Activated CD4-positive, alpha-beta T cell treated with anti-CD3 and anti-CD28 coated beads, Interleukin-2, amount 10 ng/mL, durations not matched to agents 24 days and 14 days (primary cell): ENCODE data around the gene SPINT1. TPM values are rescaled to one million over a fixed set of nuclear protein-coding genes. Genes with fewer than 3 reads are reported as not detected.

ENCODE experiments used
- DNase-seq: peaks from one replicate; pipeline ENCODE4 v3.0.0; 2022
- H3K27ac Mint-ChIP-seq: one replicate; pipeline ENCODE4 v1.8.0; 2022; ENCODE audit warnings: mild to moderate bottlenecking, mixed read lengths
- H3K27me3 Mint-ChIP-seq: one replicate; pipeline ENCODE4 v1.8.0; 2022; ENCODE audit warnings: mixed read lengths
- H3K36me3 Mint-ChIP-seq: one replicate; pipeline ENCODE4 v1.8.0; 2022; ENCODE audit warnings: low read depth, mild to moderate bottlenecking, mixed read lengths
- H3K4me1 Mint-ChIP-seq: one replicate; pipeline ENCODE4 v1.8.0; 2021; ENCODE audit warnings: mixed read lengths
- H3K4me3 Mint-ChIP-seq: one replicate; pipeline ENCODE4 v1.8.0; 2022; ENCODE audit warnings: mild to moderate bottlenecking, moderate library complexity, mixed read lengths
- H3K9me3 Mint-ChIP-seq: one replicate; pipeline ENCODE4 v1.8.0; 2021; ENCODE audit warnings: mixed read lengths
- intact Hi-C: fragments of 100-400 bp; cut with micrococcal nuclease; formaldehyde crosslinking; loops from one replicate; pipeline ENCODE4 v1.15.1; 2023
- total RNA-seq: library from RNA; stranded (reverse); gene quantifications from 2 replicates; pipeline ENCODE4 v1.2.3, GENCODE V29; 2022

The SPINT1 gene
- total RNA-seq, 1 donor from 2014 or later = 12.9 TPM

- Mint-ChIP-seq H3K9me3 (no peaks in the 10 kb centered on the region), H3K27me3 (no peaks in the 10 kb centered on the region), H3K27ac (no peak overlapping the region), H3K4me1 (no peaks in the 10 kb centered on the region), H3K4me3 (no peak overlapping the region), H3K36me3 (peaks cover 10% of the 10 kb centered on the region)
- intact Hi-C loops = no loop called here
- no peak for DNase-seq
Measured at GRCh38 chr15:40819048-40819447, 24.8 kb upstream of the SPINT1 start.

- no peak overlapping the region for H3K4me3 Mint-ChIP-seq
- H3K9me3 Mint-ChIP-seq = no peaks in the 10 kb centered on the region
- intact Hi-C loops = no loop called here
- no peaks in the 10 kb centered on the region for H3K36me3 Mint-ChIP-seq
- no peaks in the 10 kb centered on the region for H3K4me1 Mint-ChIP-seq
- peaks cover 1% of the 10 kb centered on the region for H3K27me3 Mint-ChIP-seq
- no peak for DNase-seq
- H3K27ac Mint-ChIP-seq = no peak overlapping the region
Measured at GRCh38 chr15:40821195-40821594, 22.7 kb upstream of the SPINT1 start.

- no peaks in the 10 kb centered on the region for H3K4me1 Mint-ChIP-seq
- intact Hi-C loops = no loop called here
- H3K4me3 Mint-ChIP-seq = no peak overlapping the region
- no peaks in the 10 kb centered on the region for H3K36me3 Mint-ChIP-seq
- peaks cover 3% of the 10 kb centered on the region for H3K27me3 Mint-ChIP-seq
- DNase-seq = no peak
- no peak overlapping the region for H3K27ac Mint-ChIP-seq
- H3K9me3 Mint-ChIP-seq = no peaks in the 10 kb centered on the region
Measured at GRCh38 chr15:40823572-40824343, 20.1 kb upstream of the SPINT1 start.

GRCh38 chr15:40825661-40826422 lies 18.0 kb upstream of the SPINT1 start:
- DNase-seq = no peak
- Mint-ChIP-seq H3K4me1 (no peaks in the 10 kb centered on the region), H3K4me3 (no peak overlapping the region), H3K36me3 (no peaks in the 10 kb centered on the region), H3K27me3 (peaks cover 3% of the 10 kb centered on the region), H3K9me3 (no peaks in the 10 kb centered on the region), H3K27ac (no peak overlapping the region)
- intact Hi-C loops = no loop called here

- Mint-ChIP-seq H3K27ac (no peak overlapping the region), H3K9me3 (no peaks in the 10 kb centered on the region), H3K4me1 (no peaks in the 10 kb centered on the region), H3K27me3 (peaks cover 5% of the 10 kb centered on the region), H3K4me3 (no peak overlapping the region), H3K36me3 (no peaks in the 10 kb centered on the region)
- intact Hi-C loops = no loop called here
- no peak for DNase-seq
Measured at GRCh38 chr15:40826423-40827075, 17.3 kb upstream of the SPINT1 start.

- Mint-ChIP-seq H3K4me1 (no peaks in the 10 kb centered on the region), H3K4me3 (no peak within 1 kb of the TSS), H3K36me3 (no peaks in the 10 kb centered on the region), H3K9me3 (no peaks in the 10 kb centered on the region), H3K27ac (no peak within 1 kb of the TSS), H3K27me3 (peaks cover 5% of the 10 kb centered on the region)
- no peak for DNase-seq
- intact Hi-C loops = no loop called here
Measured at GRCh38 chr15:40828447-40829036, 15.3 kb upstream of the SPINT1 start, which contains the start of gene PPP1R14D. Gene PPP1R14D, minus strand, starts transcription at chr15:40828708. Its CDS starts 67 bp downstream, at chr15:40828641.

- Mint-ChIP-seq H3K4me3 (no peak overlapping the region), H3K9me3 (no peaks in the 10 kb centered on the region), H3K36me3 (no peaks in the 10 kb centered on the region), H3K27me3 (peaks cover 5% of the 10 kb centered on the region), H3K4me1 (no peaks in the 10 kb centered on the region), H3K27ac (no peak overlapping the region)
- intact Hi-C loops = no loop called here
- DNase-seq = no peak
Measured at GRCh38 chr15:40829115-40829514, 14.7 kb upstream of the SPINT1 start.

GRCh38 chr15:40830884-40831283 lies 13.0 kb upstream of the SPINT1 start:
- no peak overlapping the region for H3K4me3 Mint-ChIP-seq
- intact Hi-C loops = no loop called here
- peaks cover 4% of the 10 kb centered on the region for H3K27me3 Mint-ChIP-seq
- no peaks in the 10 kb centered on the region for H3K36me3 Mint-ChIP-seq
- H3K27ac Mint-ChIP-seq = no peak overlapping the region
- no peaks in the 10 kb centered on the region for H3K9me3 Mint-ChIP-seq
- no peak for DNase-seq
- H3K4me1 Mint-ChIP-seq = no peaks in the 10 kb centered on the region

GRCh38 chr15:40831861-40832260 lies 12.0 kb upstream of the SPINT1 start:
- intact Hi-C loops = no loop called here
- no peaks in the 10 kb centered on the region for H3K4me1 Mint-ChIP-seq
- H3K4me3 Mint-ChIP-seq = no peak overlapping the region
- H3K9me3 Mint-ChIP-seq = no peaks in the 10 kb centered on the region
- no peaks in the 10 kb centered on the region for H3K36me3 Mint-ChIP-seq
- DNase-seq = no peak
- H3K27ac Mint-ChIP-seq = no peak overlapping the region
- peaks cover 2% of the 10 kb centered on the region for H3K27me3 Mint-ChIP-seq

GRCh38 chr15:40832903-40833302 lies 10.9 kb upstream of the SPINT1 start:
- Mint-ChIP-seq H3K9me3 (no peaks in the 10 kb centered on the region), H3K27me3 (peaks cover 2% of the 10 kb centered on the region), H3K36me3 (no peaks in the 10 kb centered on the region), H3K4me1 (no peaks in the 10 kb centered on the region), H3K27ac (no peak overlapping the region), H3K4me3 (no peak overlapping the region)
- intact Hi-C loops = no loop called here
- no peak for DNase-seq

GRCh38 chr15:40836020-40836419 lies 7.8 kb upstream of the SPINT1 start:
- Mint-ChIP-seq H3K9me3 (no peaks in the 10 kb centered on the region), H3K4me1 (no peaks in the 10 kb centered on the region), H3K27ac (no peak overlapping the region), H3K4me3 (no peak overlapping the region), H3K27me3 (peaks cover 3% of the 10 kb centered on the region), H3K36me3 (no peaks in the 10 kb centered on the region)
- DNase-seq = no peak
- intact Hi-C loops = no loop called here

- intact Hi-C loops = no loop called here
- Mint-ChIP-seq H3K9me3 (no peaks in the 10 kb centered on the region), H3K27ac (no peak overlapping the region), H3K27me3 (peaks cover 16% of the 10 kb centered on the region), H3K36me3 (no peaks in the 10 kb centered on the region), H3K4me3 (no peak overlapping the region), H3K4me1 (no peaks in the 10 kb centered on the region)
- DNase-seq = no peak
Measured at GRCh38 chr15:40838756-40839155, 5.1 kb upstream of the SPINT1 start.

GRCh38 chr15:40841741-40842140 lies 2.1 kb upstream of the SPINT1 start:
- peaks cover 14% of the 10 kb centered on the region for H3K4me1 Mint-ChIP-seq
- DNase-seq = no peak
- intact Hi-C loops = no loop called here
- H3K27me3 Mint-ChIP-seq = peaks cover 19% of the 10 kb centered on the region
- no peaks in the 10 kb centered on the region for H3K9me3 Mint-ChIP-seq
- no peak overlapping the region for H3K4me3 Mint-ChIP-seq
- peaks cover 3% of the 10 kb centered on the region for H3K36me3 Mint-ChIP-seq
- no peak overlapping the region for H3K27ac Mint-ChIP-seq
